Neural progenitor cell (in vitro differentiated cells): ENCODE measurements around the gene ZNF620. TPM values are rescaled to one million over a fixed set of nuclear protein-coding genes. Genes with fewer than 3 reads are reported as not detected.

Experiments
- DNase-seq: peaks from one replicate; pipeline ENCODE4 v3.0.0-alpha.2; 2016; ENCODE audit warnings: low spot score
- H2AFZ ChIP-seq: fragments of 200-600 bp; sonication (generic); replicated peaks from 2 replicates; pipeline ENCODE4 v1.6.1; 2016; ENCODE audit warnings: antibody characterized with exemption
- H3F3A ChIP-seq: fragments of 200-600 bp; sonication (generic); 2 replicates; pipeline ENCODE4 v1.6.1; 2016; ENCODE audit warnings: antibody characterized with exemption, low read depth
- H3K27ac ChIP-seq: fragments of 200-600 bp; sonication (generic); 2 replicates; pipeline ENCODE4 v1.5.1; 2016; ENCODE audit warnings: mild to moderate bottlenecking
- H3K27me3 ChIP-seq: fragments of 200-600 bp; sonication (generic); 2 replicates; pipeline ENCODE4 v1.6.1; 2016; ENCODE audit warnings: mild to moderate bottlenecking, moderate library complexity
- H3K36me3 ChIP-seq: fragments of 200-600 bp; sonication (generic); 2 replicates; pipeline ENCODE4 v1.5.1; 2016
- H3K4me1 ChIP-seq: fragments of 200-600 bp; sonication (generic); 2 replicates; pipeline ENCODE4 v1.6.1; 2016; ENCODE audit warnings: mixed run types
- H3K4me2 ChIP-seq: fragments of 200-600 bp; sonication (generic); 2 replicates; pipeline ENCODE4 v1.6.1; 2016
- H3K4me3 ChIP-seq: fragments of 200-600 bp; sonication (generic); 2 replicates; pipeline ENCODE4 v1.5.1; 2016
- H3K79me2 ChIP-seq: fragments of 200-600 bp; sonication (generic); 2 replicates; pipeline ENCODE4 v1.6.1; 2016; ENCODE audit warnings: low read depth
- H3K9ac ChIP-seq: fragments of 200-600 bp; sonication (generic); 2 replicates; pipeline ENCODE4 v1.6.1; 2016
- H3K9me3 ChIP-seq: fragments of 200-600 bp; sonication (generic); 2 replicates; pipeline ENCODE4 v1.5.1; 2016; ENCODE audit warnings: low read depth
- H4K20me1 ChIP-seq: fragments of 200-600 bp; sonication (generic); 2 replicates; pipeline ENCODE4 v1.6.1; 2016; ENCODE audit warnings: low read depth
- H3K27ac Mint-ChIP-seq: 3 replicates; pipeline ENCODE4 v1.8.0; 2021; ENCODE audit warnings: mixed read lengths
- H3K27me3 Mint-ChIP-seq: 2 replicates; pipeline ENCODE4 v1.8.0; 2022; ENCODE audit warnings: low read depth, mild to moderate bottlenecking, inconsistent platforms, moderate library complexity, mixed read lengths; ENCODE audit not compliant: insufficient read depth
- H3K36me3 Mint-ChIP-seq: 3 replicates; pipeline ENCODE4 v1.8.0; 2021; ENCODE audit warnings: mixed read lengths
- H3K4me1 Mint-ChIP-seq: 3 replicates; pipeline ENCODE4 v1.8.0; 2021; ENCODE audit warnings: mixed read lengths
- H3K4me3 Mint-ChIP-seq: 3 replicates; pipeline ENCODE4 v1.8.0; 2021; ENCODE audit warnings: mild to moderate bottlenecking, moderate library complexity, mixed read lengths
- H3K9me3 Mint-ChIP-seq: 3 replicates; pipeline ENCODE4 v1.8.0; 2020; ENCODE audit warnings: mixed read lengths
- EZH2 ChIP-seq: fragments of 200-600 bp; sonication (generic); IDR thresholded peaks from 2 replicates; pipeline ENCODE4 v1.6.1; 2017; ENCODE audit warnings: antibody characterized with exemption, mild to moderate bottlenecking, moderate library complexity
- EZH2phosphoT487 ChIP-seq: fragments of 200-600 bp; sonication (generic); IDR thresholded peaks from 2 replicates; pipeline ENCODE4 v1.6.1; 2017; ENCODE audit warnings: antibody characterized with exemption
- total RNA-seq: library from RNA; depleted of rRNA; stranded (reverse); fragments of >200 nt; gene quantifications from 2 replicates; pipeline ENCODE4 v1.2.3, GENCODE V29; 2015; ENCODE audit warnings: low replicate concordance
- TF ChIP-seq, protein P1 (sequence below): fragments of 200-600 bp; sonication (generic); IDR thresholded peaks from 2 replicates; pipeline ENCODE4 v1.5.1; 2017; ENCODE audit warnings: antibody characterized with exemption, mild to moderate bottlenecking

Gene ZNF620
- total RNA-seq: 23.6 and 26.9 TPM in 2 replicates

DNA sequence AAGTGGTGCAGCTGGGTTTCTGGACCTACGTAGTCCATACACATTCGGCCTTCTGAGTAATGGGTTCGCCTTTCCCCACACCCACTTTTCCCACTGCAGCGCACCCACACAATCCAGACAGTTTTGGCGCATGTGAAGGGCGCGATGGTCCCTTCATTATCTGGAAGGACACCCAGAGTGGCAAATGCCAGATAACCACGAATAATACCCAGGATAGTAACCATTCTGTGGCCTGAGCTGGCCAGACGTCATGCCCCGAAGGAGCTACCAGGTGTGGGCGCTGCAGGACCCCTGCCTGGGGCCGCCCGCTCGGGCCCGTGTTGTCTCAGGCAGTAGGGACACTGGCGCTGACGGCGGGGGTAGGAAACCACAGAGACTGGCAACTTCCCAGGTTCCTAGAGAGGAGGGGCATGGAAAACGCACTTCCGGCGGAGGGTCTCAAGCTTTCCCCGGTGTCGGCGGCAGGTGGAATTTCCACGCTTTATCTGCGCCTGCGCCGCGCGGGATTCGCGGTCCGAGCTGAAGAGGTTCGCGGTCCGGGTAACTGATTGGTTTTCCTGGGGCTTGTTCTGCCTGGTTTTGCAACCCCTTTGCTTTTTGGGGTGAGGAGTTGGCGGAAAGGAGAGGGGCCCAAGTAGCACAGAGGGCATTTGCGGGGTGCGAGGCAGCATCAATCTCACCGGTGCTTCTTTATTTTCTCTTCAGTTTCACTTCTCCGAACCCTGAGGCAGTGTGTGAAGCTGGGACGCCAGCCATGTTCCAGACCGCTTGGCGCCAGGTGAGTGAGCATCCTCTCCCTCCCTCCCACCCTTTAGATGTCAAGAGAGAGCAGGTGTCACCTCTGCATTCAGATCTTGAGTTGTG lies at the start of gene ZNF620:
Gene ZNF620 (plus strand): TSS at position 441 of the 864 bp plus-strand sequence. CDS start 314 bp downstream, at position 755.
- Histone ChIP-seq H3K4me1 (peaks cover 6% of the 10 kb centered on the region), H3K9ac (peak within 1 kb of the TSS; percentile 75), H3K36me3 (peaks cover 5% of the 10 kb centered on the region), H3K27ac (peak within 1 kb of the TSS; percentile 16), H2AFZ (peak within 1 kb of the TSS; percentile 90), H3K4me3 (peak within 1 kb of the TSS; percentile 84), H3K79me2 (peaks cover 46% of the 10 kb centered on the region), H3F3A (peaks cover 8% of the 10 kb centered on the region), H3K27me3 (no peaks in the 10 kb centered on the region), H3K9me3 (no peaks in the 10 kb centered on the region), H4K20me1 (no peaks in the 10 kb centered on the region), H3K4me2 (peak within 1 kb of the TSS; percentile 89)
- peak; percentile 90 for DNase-seq
- Mint-ChIP-seq H3K27me3 (peaks cover 5% of the 10 kb centered on the region), H3K4me1 (peaks cover 17% of the 10 kb centered on the region), H3K36me3 (peaks cover 20% of the 10 kb centered on the region), H3K9me3 (no peaks in the 10 kb centered on the region), H3K4me3 (peak within 1 kb of the TSS; percentile 96), H3K27ac (peak within 1 kb of the TSS; percentile 90)
- TF ChIP-seq EZH2phosphoT487 (no peak), EZH2 (peak; percentile 54)
- TF ChIP-seq, protein P1, sequence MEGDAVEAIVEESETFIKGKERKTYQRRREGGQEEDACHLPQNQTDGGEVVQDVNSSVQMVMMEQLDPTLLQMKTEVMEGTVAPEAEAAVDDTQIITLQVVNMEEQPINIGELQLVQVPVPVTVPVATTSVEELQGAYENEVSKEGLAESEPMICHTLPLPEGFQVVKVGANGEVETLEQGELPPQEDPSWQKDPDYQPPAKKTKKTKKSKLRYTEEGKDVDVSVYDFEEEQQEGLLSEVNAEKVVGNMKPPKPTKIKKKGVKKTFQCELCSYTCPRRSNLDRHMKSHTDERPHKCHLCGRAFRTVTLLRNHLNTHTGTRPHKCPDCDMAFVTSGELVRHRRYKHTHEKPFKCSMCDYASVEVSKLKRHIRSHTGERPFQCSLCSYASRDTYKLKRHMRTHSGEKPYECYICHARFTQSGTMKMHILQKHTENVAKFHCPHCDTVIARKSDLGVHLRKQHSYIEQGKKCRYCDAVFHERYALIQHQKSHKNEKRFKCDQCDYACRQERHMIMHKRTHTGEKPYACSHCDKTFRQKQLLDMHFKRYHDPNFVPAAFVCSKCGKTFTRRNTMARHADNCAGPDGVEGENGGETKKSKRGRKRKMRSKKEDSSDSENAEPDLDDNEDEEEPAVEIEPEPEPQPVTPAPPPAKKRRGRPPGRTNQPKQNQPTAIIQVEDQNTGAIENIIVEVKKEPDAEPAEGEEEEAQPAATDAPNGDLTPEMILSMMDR: peak; percentile 54

DNA sequence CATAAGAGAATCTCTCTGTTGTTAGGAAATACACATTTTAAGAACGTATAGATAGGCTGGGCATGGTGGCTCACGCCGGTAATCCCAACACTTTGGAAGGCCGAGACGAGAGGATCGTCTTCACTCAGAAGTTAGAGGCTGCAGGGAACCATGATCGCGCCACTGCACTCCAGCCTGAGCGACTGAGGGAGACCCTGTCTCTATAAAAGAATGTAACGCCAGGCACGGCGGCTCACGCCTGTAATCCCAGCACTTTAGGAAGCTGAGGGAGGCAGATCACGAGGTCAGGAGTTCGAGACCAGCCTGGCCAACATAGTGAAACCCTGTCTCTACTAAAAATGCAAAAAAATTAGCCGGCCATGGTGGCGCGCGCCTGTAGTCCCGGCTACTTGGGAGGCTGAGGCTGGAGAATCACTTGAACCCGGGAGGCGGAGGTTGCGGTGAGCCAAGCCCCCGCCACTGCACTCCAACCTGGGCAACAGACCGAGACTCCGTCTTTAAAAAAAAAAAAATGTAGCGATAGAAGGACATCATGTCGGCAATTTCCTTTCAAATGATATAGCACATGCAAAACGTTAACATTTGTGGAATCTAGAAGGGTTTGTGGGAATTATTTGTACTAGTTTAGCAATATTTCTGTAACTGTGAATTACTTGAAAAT lies 49.4 kb upstream of the ZNF620 start:
- Mint-ChIP-seq H3K4me3 (peak overlapping the region; percentile 96), H3K9me3 (no peaks in the 10 kb centered on the region), H3K27ac (peak overlapping the region; percentile 96), H3K36me3 (peaks cover 16% of the 10 kb centered on the region), H3K4me1 (peaks cover 40% of the 10 kb centered on the region), H3K27me3 (no peaks in the 10 kb centered on the region)
- Histone ChIP-seq H3K9ac (peak overlapping the region; percentile 93), H3K79me2 (peaks cover 42% of the 10 kb centered on the region), H2AFZ (peak overlapping the region; percentile 75), H3K9me3 (no peaks in the 10 kb centered on the region), H3K36me3 (peaks cover 14% of the 10 kb centered on the region), H3K27ac (peak overlapping the region; percentile 16), H3K4me3 (peak overlapping the region; percentile 84), H3K4me1 (peaks cover 13% of the 10 kb centered on the region), H4K20me1 (peaks cover 33% of the 10 kb centered on the region), H3K27me3 (no peaks in the 10 kb centered on the region), H3F3A (peaks cover 29% of the 10 kb centered on the region), H3K4me2 (peak overlapping the region; percentile 87)
- no peak for DNase-seq
- TF ChIP-seq EZH2 (no peak), EZH2phosphoT487 (no peak)
- TF ChIP-seq, protein P1: no peak

DNA sequence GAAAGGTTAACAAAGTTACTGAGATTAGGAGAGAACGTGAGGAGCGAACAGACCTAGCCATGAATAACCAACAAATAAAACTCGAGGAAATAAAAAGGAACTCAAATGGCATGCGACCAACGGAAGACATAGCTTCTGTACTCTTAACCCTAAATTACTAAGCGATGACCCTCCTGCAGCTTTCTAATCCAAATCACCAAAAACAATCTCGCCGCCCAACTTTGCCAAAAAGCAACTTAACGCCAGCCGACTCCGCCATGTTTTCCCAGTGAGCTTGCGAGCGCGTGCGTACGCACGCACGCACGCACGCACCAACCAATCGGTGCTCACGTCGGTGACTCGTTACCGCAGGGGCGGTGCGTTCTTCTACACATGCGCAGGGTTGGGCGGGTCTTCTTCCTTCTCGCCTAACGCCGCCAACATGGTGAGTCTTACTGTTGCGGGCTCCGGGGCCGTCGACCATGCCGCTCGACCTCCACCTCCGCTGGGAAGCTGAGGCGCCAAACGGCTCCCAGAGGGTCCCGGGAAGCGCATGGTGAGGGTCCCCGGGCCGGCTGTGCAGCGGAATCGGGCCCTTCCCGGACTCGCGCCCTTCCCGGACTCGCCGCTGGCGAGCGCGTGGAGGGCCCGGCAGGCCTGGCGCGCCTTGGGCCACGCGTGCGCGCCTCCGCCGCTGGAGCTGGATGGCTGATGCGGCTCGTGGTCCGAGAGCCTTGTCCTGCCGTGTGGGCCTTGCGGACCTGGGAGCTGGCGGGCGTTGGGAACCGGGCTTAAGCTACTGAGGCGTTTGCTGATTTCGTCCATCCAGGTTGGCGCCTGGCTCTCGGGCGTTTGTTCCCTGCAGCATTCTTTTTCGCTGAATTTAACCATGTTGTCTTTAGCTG lies 48.7 kb upstream of the ZNF620 start, which contains the start of gene RPL14:
Gene RPL14 (plus strand): TSS at position 400 of the 884 bp plus-strand sequence. CDS start 133 bp downstream, at position 533.
- Histone ChIP-seq H3K4me1 (peaks cover 13% of the 10 kb centered on the region), H3F3A (peaks cover 33% of the 10 kb centered on the region), H4K20me1 (peaks cover 33% of the 10 kb centered on the region), H3K27ac (peak within 1 kb of the TSS; percentile 16), H3K4me2 (peak within 1 kb of the TSS; percentile 87), H3K9ac (peak within 1 kb of the TSS; percentile 93), H3K9me3 (no peaks in the 10 kb centered on the region), H3K36me3 (peaks cover 14% of the 10 kb centered on the region), H2AFZ (peak within 1 kb of the TSS; percentile 75), H3K27me3 (no peaks in the 10 kb centered on the region), H3K79me2 (peaks cover 42% of the 10 kb centered on the region), H3K4me3 (peak within 1 kb of the TSS; percentile 84)
- TF ChIP-seq EZH2 (no peak), EZH2phosphoT487 (no peak)
- TF ChIP-seq, protein P1: no peak
- Mint-ChIP-seq H3K27me3 (no peaks in the 10 kb centered on the region), H3K4me1 (peaks cover 38% of the 10 kb centered on the region), H3K36me3 (peaks cover 22% of the 10 kb centered on the region), H3K4me3 (peak within 1 kb of the TSS; percentile 96), H3K9me3 (no peaks in the 10 kb centered on the region), H3K27ac (peak within 1 kb of the TSS; percentile 96)
- peak; percentile 98 for DNase-seq
